HFFc6 (cell line): ENCODE data around the gene MAP7D3. TPM values are rescaled to one million over a fixed set of nuclear protein-coding genes. Genes with fewer than 3 reads are reported as not detected.

Experiments used
- DNase-seq: peaks from one replicate; pipeline ENCODE4 v3.0.0-alpha.2; 2018
- H3K27ac Mint-ChIP-seq: 2 replicates; pipeline ENCODE4 v1.8.0; 2020; ENCODE audit warnings: mild to moderate bottlenecking, mixed read lengths
- H3K27me3 Mint-ChIP-seq: 2 replicates; pipeline ENCODE4 v1.8.0; 2021; ENCODE audit warnings: mild to moderate bottlenecking, moderate library complexity, mixed read lengths; ENCODE audit not compliant: insufficient read depth
- H3K36me3 Mint-ChIP-seq: 2 replicates; pipeline ENCODE4 v1.8.0; 2021; ENCODE audit warnings: low read depth, mixed read lengths
- H3K4me1 Mint-ChIP-seq: 2 replicates; pipeline ENCODE4 v1.8.0; 2020; ENCODE audit warnings: low read depth, mixed read lengths
- H3K4me3 Mint-ChIP-seq: 2 replicates; pipeline ENCODE4 v1.8.0; 2020; ENCODE audit warnings: mild to moderate bottlenecking, moderate library complexity, mixed read lengths
- H3K9me3 Mint-ChIP-seq: 2 replicates; pipeline ENCODE4 v1.8.0; 2020; ENCODE audit warnings: mild to moderate bottlenecking, mixed read lengths
- CTCF ChIP-seq: fragments of 200-600 bp; sonication (generic); IDR thresholded peaks from 2 replicates; pipeline ENCODE4 v1.5.0; 2021; ENCODE audit warnings: antibody characterized with exemption, mild to moderate bottlenecking
- total RNA-seq, 6 experiments: library from RNA; stranded (reverse); fragmentation: NEBNext Ultra II Directional; extraction: Animal tissue kit (Norgen Biotek cat#: 25700); gene quantifications; 2 replicates in 1 of 6; 3 replicates in 5 of 6; pipeline ENCODE4 v1.2.3, GENCODE V29; 2021

MAP7D3 gene
- total RNA-seq, 6 experiments from 2014 or later, result 26.9 to 30.5 (median 28.7) TPM

DNA sequence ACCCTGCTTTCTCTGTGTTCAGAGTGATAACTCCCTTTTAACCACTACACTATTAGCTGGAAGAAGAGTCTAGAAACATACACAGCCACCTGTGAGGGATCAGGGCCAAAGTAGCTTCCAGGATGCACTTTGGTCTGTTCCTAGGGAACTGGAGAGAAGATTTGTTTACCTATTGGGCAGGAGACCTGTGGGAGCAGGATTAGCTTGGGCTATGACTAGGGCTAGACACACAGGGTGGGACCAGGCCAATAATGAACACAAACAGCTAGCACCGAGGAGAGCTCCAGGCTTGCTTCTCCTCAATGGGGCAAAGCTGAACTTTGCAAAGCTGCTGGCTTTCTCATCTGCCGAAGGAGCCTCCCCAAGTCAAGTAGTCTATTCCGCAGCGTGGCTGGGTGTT, 24.4 kb upstream of the MAP7D3 start:
- no peak overlapping the region for H3K27ac Mint-ChIP-seq
- H3K27me3 Mint-ChIP-seq, result peaks cover 5% of the 10 kb centered on the region
- no peak overlapping the region for H3K4me3 Mint-ChIP-seq
- peaks cover 15% of the 10 kb centered on the region for H3K4me1 Mint-ChIP-seq
- DNase-seq, result no peak
- no peaks in the 10 kb centered on the region for H3K36me3 Mint-ChIP-seq
- no peak for TF ChIP-seq CTCF
- no peaks in the 10 kb centered on the region for H3K9me3 Mint-ChIP-seq

GRCh38 chrX:136273986-136274385, 22.8 kb upstream of the MAP7D3 start:
- Mint-ChIP-seq H3K4me3 (no peak overlapping the region), H3K4me1 (peaks cover 15% of the 10 kb centered on the region), H3K9me3 (no peaks in the 10 kb centered on the region), H3K27ac (no peak overlapping the region), H3K27me3 (peaks cover 5% of the 10 kb centered on the region), H3K36me3 (no peaks in the 10 kb centered on the region)
- no peak for TF ChIP-seq CTCF
- no peak for DNase-seq

- H3K36me3 Mint-ChIP-seq, result no peaks in the 10 kb centered on the region
- DNase-seq, result no peak
- TF ChIP-seq CTCF, result peak; percentile 11; the same call in 1 of the 2 replicates
- H3K4me1 Mint-ChIP-seq, result peaks cover 20% of the 10 kb centered on the region
- H3K4me3 Mint-ChIP-seq, result no peak overlapping the region
- H3K27ac Mint-ChIP-seq, result no peak overlapping the region
- H3K27me3 Mint-ChIP-seq, result peaks cover 1% of the 10 kb centered on the region; the same call in 1 of the 2 replicates
- H3K9me3 Mint-ChIP-seq, result no peaks in the 10 kb centered on the region
These were observed 21.1 kb upstream of the MAP7D3 start for GRCh38 chrX:136272325-136272724.

- no peak for TF ChIP-seq CTCF
- Mint-ChIP-seq H3K9me3 (no peaks in the 10 kb centered on the region), H3K4me1 (peaks cover 26% of the 10 kb centered on the region), H3K27me3 (peaks cover 1% of the 10 kb centered on the region; the same call in 1 of the 2 replicates), H3K36me3 (no peaks in the 10 kb centered on the region), H3K4me3 (no peak overlapping the region), H3K27ac (no peak overlapping the region)
- no peak for DNase-seq
These were observed 20.1 kb upstream of the MAP7D3 start for GRCh38 chrX:136271300-136271699.

DNA sequence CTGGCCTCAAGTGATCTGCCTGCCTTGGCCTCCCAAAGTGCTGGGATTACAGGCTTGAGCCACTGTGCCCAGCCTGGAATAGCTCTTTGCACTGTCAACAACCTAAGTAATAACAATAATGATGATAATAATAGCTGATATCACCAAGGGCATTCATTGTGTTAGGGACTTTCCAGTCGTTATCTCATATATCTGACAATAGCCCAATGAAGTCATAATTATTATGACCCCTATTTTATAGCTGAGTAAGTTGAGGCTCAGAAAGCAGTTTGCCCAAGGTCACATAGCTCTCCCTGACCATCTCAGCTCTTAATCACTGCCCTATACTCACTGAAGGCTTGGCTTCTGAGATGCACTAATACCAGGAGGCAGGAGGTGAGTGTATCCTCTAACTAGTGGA, 18.7 kb upstream of the MAP7D3 start:
- Mint-ChIP-seq H3K36me3 (no peaks in the 10 kb centered on the region), H3K4me1 (peaks cover 36% of the 10 kb centered on the region), H3K9me3 (no peaks in the 10 kb centered on the region), H3K27ac (no peak overlapping the region), H3K4me3 (no peak overlapping the region), H3K27me3 (no peaks in the 10 kb centered on the region)
- no peak for TF ChIP-seq CTCF
- DNase-seq, result no peak
